SU-DHL-6 (cell line): Measurements from ENCODE around the gene ADRA2B.

Source experiments
- CTCF ChIP-seq: fragments of 200-600 bp; sonication (generic); IDR thresholded peaks from one replicate; pipeline ENCODE4 v1.5.1; 2017; ENCODE audit warnings: antibody characterized with exemption, mild to moderate bottlenecking, low read length, moderate library complexity; ENCODE audit not compliant: insufficient read depth, poor library complexity, severe bottlenecking
- EZH2phosphoT487 ChIP-seq: fragments of 200-600 bp; sonication (generic), shearing (Covaris generic); conservative IDR thresholded peaks from 2 replicates; pipeline ENCODE4 v1.6.1; 2018; ENCODE audit warnings: mild to moderate bottlenecking, antibody characterized with exemption, low read length, moderate library complexity, mixed read lengths

DNA sequence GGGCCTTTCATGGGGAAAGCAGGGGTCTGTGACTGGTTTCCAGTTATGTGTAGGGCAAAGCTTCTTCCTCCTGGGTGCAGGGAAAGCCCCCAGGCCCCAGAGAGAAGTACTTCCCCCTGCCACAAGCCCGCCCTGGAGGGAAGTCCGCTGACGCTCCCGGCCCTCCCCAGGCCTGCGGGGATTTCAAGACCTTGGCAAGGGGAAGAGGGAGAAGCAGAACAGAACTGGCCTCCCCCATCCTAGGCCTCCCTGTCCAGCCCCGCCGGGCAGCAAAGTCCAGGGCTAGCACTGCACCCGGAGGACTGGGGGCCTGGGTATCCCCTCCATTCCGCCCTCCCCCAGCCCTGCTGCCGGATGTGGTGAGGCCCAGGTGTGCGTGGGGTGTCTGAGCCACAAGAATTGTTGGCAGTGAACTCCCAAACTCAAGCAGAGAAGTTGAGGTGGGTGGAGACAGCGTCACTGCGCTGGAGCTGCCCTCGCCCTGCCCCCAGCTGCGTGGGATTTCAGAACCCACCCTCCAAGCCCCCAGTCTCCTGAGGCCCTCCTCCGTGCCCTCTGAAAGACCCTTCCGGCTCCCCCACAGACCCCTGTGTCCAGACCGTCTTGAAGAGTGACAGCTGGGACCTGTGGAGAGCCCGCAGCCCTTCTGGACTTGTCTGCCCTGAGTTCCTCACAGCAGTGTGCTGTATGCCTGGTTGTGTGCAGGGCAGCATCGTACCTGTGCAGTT, 29.9 kb upstream of the ADRA2B start:
- no peak for TF ChIP-seq CTCF
- TF ChIP-seq EZH2phosphoT487: no peak
